ENCODE data around the gene KRABD2.
A peak's percentile ranks its signal among the peaks of the same experiment; 100 is the strongest.
"Not testable (repeated sequence)": the region's sequence is repeated elsewhere in the genome, so short reads cannot be mapped to it uniquely, and the experiment has no call there.

KRABD2 gene

GRCh38 chr17:8376271-8377067 is at the start of gene KRABD2:
TSS of gene KRABD2 (minus strand) at chr17:8376704.
- peak in 3 of 4 donors; percentile 70 for DNase-seq (ENCODE audit: low read depth in 4 of 4, low spot score in 3 of 4)

- no peak for DNase-seq (ENCODE audit: low read depth in 4 of 4, low spot score in 3 of 4)
These were observed 45.1 kb upstream of the KRABD2 start for GRCh38 chr17:8421571-8421970.

- DNase-seq (ENCODE audit: low read depth in 4 of 4, low spot score in 3 of 4), result peak in 2 of 4 donors; percentile 41 to 51
These were observed 43.8 kb upstream of the KRABD2 start for GRCh38 chr17:8420041-8420934.

GRCh38 chr17:8419305-8419704 is 42.8 kb upstream of the KRABD2 start:
- DNase-seq (ENCODE audit: low read depth in 4 of 4, low spot score in 3 of 4), result no peak

GRCh38 chr17:8418471-8418870 is 42.0 kb upstream of the KRABD2 start:
- no peak for DNase-seq (ENCODE audit: low read depth in 4 of 4, low spot score in 3 of 4)

- no peak for DNase-seq (ENCODE audit: low read depth in 4 of 4, low spot score in 3 of 4)
These were observed 41.3 kb upstream of the KRABD2 start for GRCh38 chr17:8417806-8418205.

GRCh38 chr17:8413938-8414337 is 37.4 kb upstream of the KRABD2 start:
- DNase-seq (ENCODE audit: low read depth in 4 of 4, low spot score in 3 of 4), result no peak

- DNase-seq (ENCODE audit: low read depth in 4 of 4, low spot score in 3 of 4), result no peak
These were observed 36.8 kb upstream of the KRABD2 start for GRCh38 chr17:8413328-8413727.

GRCh38 chr17:8412089-8412488 is 35.6 kb upstream of the KRABD2 start:
- DNase-seq (ENCODE audit: low read depth in 4 of 4, low spot score in 3 of 4), result no peak

GRCh38 chr17:8410883-8411238 is 34.4 kb upstream of the KRABD2 start:
- DNase-seq (ENCODE audit: low read depth in 4 of 4, low spot score in 3 of 4), result no peak

GRCh38 chr17:8409966-8410882 is 33.7 kb upstream of the KRABD2 start:
- peak; percentile 70 to 87 (median 80) for DNase-seq (ENCODE audit: low read depth in 4 of 4, low spot score in 3 of 4)

GRCh38 chr17:8408371-8408770 is 31.9 kb upstream of the KRABD2 start:
- DNase-seq (ENCODE audit: low read depth in 4 of 4, low spot score in 3 of 4), result no peak

- DNase-seq (ENCODE audit: low read depth in 4 of 4, low spot score in 3 of 4), result no peak
These were observed 29.7 kb upstream of the KRABD2 start for GRCh38 chr17:8406174-8406573.

- DNase-seq (ENCODE audit: low read depth in 4 of 4, low spot score in 3 of 4), result no peak
These were observed 29.1 kb upstream of the KRABD2 start for GRCh38 chr17:8405499-8406016.

- DNase-seq (ENCODE audit: low read depth in 4 of 4, low spot score in 3 of 4), result no peak
These were observed 26.5 kb upstream of the KRABD2 start for GRCh38 chr17:8402921-8403536.

GRCh38 chr17:8401107-8401506 is 24.6 kb upstream of the KRABD2 start:
- no peak for DNase-seq (ENCODE audit: low read depth in 4 of 4, low spot score in 3 of 4)

GRCh38 chr17:8398980-8399379 is 22.5 kb upstream of the KRABD2 start:
- DNase-seq (ENCODE audit: low read depth in 4 of 4, low spot score in 3 of 4), result no peak

- no peak for DNase-seq (ENCODE audit: low read depth in 4 of 4, low spot score in 3 of 4)
These were observed 21.1 kb upstream of the KRABD2 start, which contains the start of gene RNF222 for GRCh38 chr17:8397636-8398035. TSS of gene RNF222 (minus strand) at chr17:8397827. CDS start at chr17:8393461, 4,366 bp downstream.

- DNase-seq (ENCODE audit: low read depth in 4 of 4, low spot score in 3 of 4), result not testable (repeated sequence)
These were observed 18.0 kb upstream of the KRABD2 start for GRCh38 chr17:8394497-8394896.

Data from left renal pelvis (tissue), 4 donors.